GM19467 (cell line): ENCODE data around the gene KCNAB2.

ENCODE experiments used
- ATAC-seq: cut with Tn5 transposase; IDR thresholded peaks from one replicate; pipeline ENCODE4 v1.9.1; 2021; ENCODE audit warnings: mild to moderate bottlenecking, moderate library complexity; ENCODE audit not compliant: unreplicated experiment

Gene KCNAB2

GRCh38 chr1:6029351-6029750 is 16.3 kb upstream of the KCNAB2 start:
- ATAC-seq, result no peak

- ATAC-seq, result no peak
Observed at GRCh38 chr1:6030132-6030531, 15.6 kb upstream of the KCNAB2 start.

- ATAC-seq, result no peak
Observed at GRCh38 chr1:6030547-6031261, 15.0 kb upstream of the KCNAB2 start.

GRCh38 chr1:6033124-6033523 is 12.6 kb upstream of the KCNAB2 start:
- ATAC-seq, result no peak

GRCh38 chr1:6033986-6034749 is 11.5 kb upstream of the KCNAB2 start:
- ATAC-seq, result no peak

GRCh38 chr1:6034750-6035096 is 11.0 kb upstream of the KCNAB2 start:
- no peak for ATAC-seq

- ATAC-seq, result no peak
Observed at GRCh38 chr1:6035303-6035702, 10.4 kb upstream of the KCNAB2 start.

- ATAC-seq, result no peak
Observed at GRCh38 chr1:6035719-6036118, 10.0 kb upstream of the KCNAB2 start.

- ATAC-seq, result no peak
Observed at GRCh38 chr1:6037338-6037762, 8.3 kb upstream of the KCNAB2 start.

- no peak for ATAC-seq
Observed at GRCh38 chr1:6038603-6039002, 7.1 kb upstream of the KCNAB2 start.

GRCh38 chr1:6039031-6039430 is 6.7 kb upstream of the KCNAB2 start:
- no peak for ATAC-seq

- no peak for ATAC-seq
Observed at GRCh38 chr1:6040444-6040843, 5.2 kb upstream of the KCNAB2 start.

- no peak for ATAC-seq
Observed at GRCh38 chr1:6040861-6041415, 4.8 kb upstream of the KCNAB2 start.

- ATAC-seq, result no peak
Observed at GRCh38 chr1:6041432-6042062, 4.1 kb upstream of the KCNAB2 start.

GRCh38 chr1:6043561-6043960 is 2.1 kb upstream of the KCNAB2 start:
- ATAC-seq, result no peak

GRCh38 chr1:6044481-6045109 is 1.1 kb upstream of the KCNAB2 start:
- ATAC-seq, result no peak

- ATAC-seq, result no peak
Observed at GRCh38 chr1:6045110-6045502, 582 bp upstream of the KCNAB2 start.

- ATAC-seq, result no peak
Observed at GRCh38 chr1:6046279-6046678, 591 bp downstream of the KCNAB2 start.

GRCh38 chr1:6048179-6048867 is 2.6 kb downstream of the KCNAB2 start:
- ATAC-seq, result no peak

- no peak for ATAC-seq
Observed at GRCh38 chr1:6049419-6049818, 3.7 kb downstream of the KCNAB2 start.

- ATAC-seq, result no peak
Observed at GRCh38 chr1:6051423-6051822, 5.7 kb downstream of the KCNAB2 start.
